ENCODE data around the gene RNF114. TPM values are rescaled to one million over a fixed set of nuclear protein-coding genes. Genes with fewer than 3 reads are reported as not detected.
A peak's percentile ranks its signal among the peaks of the same experiment; 100 is the strongest.

RNF114 gene
- total RNA-seq, 3 donors from 2014 or later = 81.3 to 89.0 (median 88.2) TPM

GRCh38 chr20:49979030-49979832 lies 43.0 kb downstream of the RNF114 start:
- no peaks in the 10 kb centered on the region for H3K9me3 ChIP-seq
- ATAC-seq (peak; percentile 57), DNase-seq (peak in 1 of 3 donors; percentile 74)
- H3K36me3 ChIP-seq (ENCODE audit: low read depth) = no peaks in the 10 kb centered on the region
- intact Hi-C loops (cut with DNase I, micrococcal nuclease) = loop anchor here in 1 of 2 donors (5.0 kb wide), 1 partner anchor 198 kb away; no protein-coding TSS in a partner anchor
- H3K4me1 ChIP-seq (ENCODE audit: low read depth) = peaks cover 24% of the 10 kb centered on the region
- TF ChIP-seq, protein P1, sequence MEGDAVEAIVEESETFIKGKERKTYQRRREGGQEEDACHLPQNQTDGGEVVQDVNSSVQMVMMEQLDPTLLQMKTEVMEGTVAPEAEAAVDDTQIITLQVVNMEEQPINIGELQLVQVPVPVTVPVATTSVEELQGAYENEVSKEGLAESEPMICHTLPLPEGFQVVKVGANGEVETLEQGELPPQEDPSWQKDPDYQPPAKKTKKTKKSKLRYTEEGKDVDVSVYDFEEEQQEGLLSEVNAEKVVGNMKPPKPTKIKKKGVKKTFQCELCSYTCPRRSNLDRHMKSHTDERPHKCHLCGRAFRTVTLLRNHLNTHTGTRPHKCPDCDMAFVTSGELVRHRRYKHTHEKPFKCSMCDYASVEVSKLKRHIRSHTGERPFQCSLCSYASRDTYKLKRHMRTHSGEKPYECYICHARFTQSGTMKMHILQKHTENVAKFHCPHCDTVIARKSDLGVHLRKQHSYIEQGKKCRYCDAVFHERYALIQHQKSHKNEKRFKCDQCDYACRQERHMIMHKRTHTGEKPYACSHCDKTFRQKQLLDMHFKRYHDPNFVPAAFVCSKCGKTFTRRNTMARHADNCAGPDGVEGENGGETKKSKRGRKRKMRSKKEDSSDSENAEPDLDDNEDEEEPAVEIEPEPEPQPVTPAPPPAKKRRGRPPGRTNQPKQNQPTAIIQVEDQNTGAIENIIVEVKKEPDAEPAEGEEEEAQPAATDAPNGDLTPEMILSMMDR (IDR thresholded peaks at IDR 0.05) = peak; percentile 99
- H3K4me3 ChIP-seq = no peak overlapping the region

DNA sequence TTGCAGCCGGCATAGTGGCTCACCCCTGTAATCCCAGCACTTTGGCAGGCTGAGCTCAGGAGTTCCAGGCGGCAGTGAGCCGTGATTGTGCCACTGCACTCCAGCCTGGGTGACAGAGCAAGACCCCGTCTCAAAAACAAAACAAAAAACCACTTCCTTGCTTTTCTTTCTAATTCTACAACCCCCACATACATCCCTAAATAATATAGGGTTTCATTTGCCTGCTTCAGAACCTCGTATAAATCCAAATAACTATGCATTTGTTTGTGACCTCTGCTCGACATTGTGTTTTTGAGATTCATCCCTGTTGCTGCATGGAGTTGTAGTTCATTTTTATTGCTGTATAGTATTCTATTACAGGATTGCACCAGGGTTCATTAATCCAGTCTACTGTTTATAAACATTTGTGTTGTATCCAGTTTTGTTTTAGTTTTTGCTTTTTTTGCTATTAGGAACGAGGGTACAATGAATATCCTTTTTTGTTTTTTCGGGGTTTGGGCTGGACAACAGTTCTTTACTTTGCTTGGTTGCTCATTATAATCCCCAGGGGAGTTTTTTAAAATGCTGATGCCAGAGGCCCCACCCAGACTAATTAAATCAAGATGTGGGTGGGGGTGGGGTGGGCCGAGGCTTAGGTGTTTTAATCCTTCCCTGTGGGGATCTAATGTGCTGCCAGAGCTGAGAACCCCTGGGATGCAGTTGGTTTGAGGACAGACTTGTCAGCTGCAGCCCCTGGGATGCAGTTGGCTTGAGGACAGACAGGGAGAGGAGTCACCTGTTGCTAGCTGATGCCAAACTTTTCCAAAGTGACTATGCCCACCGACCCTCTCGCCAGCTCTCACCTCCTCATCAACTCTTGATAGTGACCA lies 44.2 kb downstream of the RNF114 start:
- no peak for ATAC-seq
- peaks cover 24% of the 10 kb centered on the region for H3K4me1 ChIP-seq (ENCODE audit: low read depth)

GRCh38 chr20:49981218-49982071 lies 45.2 kb downstream of the RNF114 start:
- ATAC-seq (no peak), DNase-seq (no peak)
- TF ChIP-seq, protein P1 (IDR thresholded peaks at IDR 0.05) = no peak
- Histone ChIP-seq H3K4me3 (no peak overlapping the region), H3K9me3 (no peaks in the 10 kb centered on the region), H3K36me3 (ENCODE audit: low read depth) (no peaks in the 10 kb centered on the region), H3K4me1 (ENCODE audit: low read depth) (peaks cover 24% of the 10 kb centered on the region)
- intact Hi-C loops (cut with DNase I, micrococcal nuclease) = loop anchor here (5.0 kb wide), 1 partner anchor 91 kb away; no protein-coding TSS in a partner anchor

More for the DNA sequence above, 44.2 kb downstream of the RNF114 start:
- no peaks in the 10 kb centered on the region for H3K9me3 ChIP-seq
- TF ChIP-seq, protein P1 (IDR thresholded peaks at IDR 0.05) = no peak
- intact Hi-C loops (cut with DNase I, micrococcal nuclease) = loop anchor here (5.0 kb wide), 1 partner anchor 92 kb away; no protein-coding TSS in a partner anchor
- H3K4me3 ChIP-seq = no peak overlapping the region
- DNase-seq = no peak
- H3K36me3 ChIP-seq (ENCODE audit: low read depth) = no peaks in the 10 kb centered on the region

GRCh38 chr20:49982072-49982345 lies 45.8 kb downstream of the RNF114 start:
- H3K4me1 ChIP-seq (ENCODE audit: low read depth) = peaks cover 24% of the 10 kb centered on the region
- TF ChIP-seq, protein P1 (IDR thresholded peaks at IDR 0.05) = no peak
- no peak for ATAC-seq

More at GRCh38 chr20:49982072-49982345, 45.8 kb downstream of the RNF114 start:
- peak in 1 of 3 donors; percentile 48 for DNase-seq
- Histone ChIP-seq H3K9me3 (no peaks in the 10 kb centered on the region), H3K36me3 (ENCODE audit: low read depth) (no peaks in the 10 kb centered on the region), H3K4me3 (no peak overlapping the region)
- intact Hi-C loops (cut with DNase I, micrococcal nuclease) = loop anchor here (5.0 kb wide), 1 partner anchor 90 kb away; no protein-coding TSS in a partner anchor
